IMR-90 (cell line): ENCODE measurements around the gene RYK. TPM values are rescaled to one million over a fixed set of nuclear protein-coding genes. Genes with fewer than 3 reads are reported as not detected.
"Not testable (repeated sequence)": the region's sequence is repeated elsewhere in the genome, so short reads cannot be mapped to it uniquely, and the experiment has no call there.

ENCODE experiments used
- ATAC-seq: fragments of 200-7000 bp; cut with Tn5 transposase; 2 replicates; pipeline ENCODE4 v1.9.1; 2020; ENCODE audit warnings: low read depth, mild to moderate bottlenecking, moderate library complexity
- BruUV-seq: library from RNA; stranded (reverse); fragments of 400-500 nt; replicated peaks from 2 replicates; lab custom pipeline; 2021; lab: Mats Ljungman, UMichigan
- CTCF ChIA-PET: fragments of 300-600 bp; formaldehyde crosslinking; extraction: SDS; loops from one replicate; lab custom pipeline; 2021; ENCODE audit warnings: antibody characterized with exemption; lab: Yijun Ruan, JAX
- POLR2A ChIA-PET: fragments of 300-600 bp; sonication (Branson Sonifier 250); formaldehyde crosslinking; loops from one replicate; lab custom pipeline; 2022; ENCODE audit warnings: antibody characterized with exemption; ENCODE audit not compliant: unreplicated experiment; lab: Charles Lee
- DNase-seq: peaks from one replicate; pipeline ENCODE4 v3.0.0; 2013
- H2AFZ ChIP-seq: replicated peaks from 2 replicates; pipeline ENCODE3; 2013; ENCODE audit warnings: low read length, mild to moderate bottlenecking; ENCODE audit not compliant: poor library complexity
- H2AK5ac ChIP-seq: 2 replicates; pipeline ENCODE4 v1.6.1; 2013; ENCODE audit warnings: low read depth, low read length, inconsistent platforms
- H2AK9ac ChIP-seq: replicated peaks from 2 replicates; pipeline ENCODE3; 2013; ENCODE audit warnings: mild to moderate bottlenecking, low read depth, low read length, moderate library complexity; ENCODE audit not compliant: poor library complexity
- H2BK120ac ChIP-seq: 2 replicates; pipeline ENCODE4 v1.6.1; 2013; ENCODE audit warnings: low read depth, low read length, inconsistent platforms
- H2BK15ac ChIP-seq: 3 replicates; pipeline ENCODE4 v1.6.1; 2013; ENCODE audit warnings: low read depth, low read length, inconsistent platforms
- H2BK20ac ChIP-seq: 2 replicates; pipeline ENCODE4 v1.6.1; 2013; ENCODE audit warnings: low read depth, mild to moderate bottlenecking, inconsistent platforms, low read length, moderate library complexity
- H2BK5ac ChIP-seq: 2 replicates; pipeline ENCODE4 v1.6.1; 2013; ENCODE audit warnings: mild to moderate bottlenecking, low read depth, low read length, inconsistent platforms; ENCODE audit not compliant: poor library complexity, severe bottlenecking
- H3K14ac ChIP-seq: replicated peaks from 2 replicates; pipeline ENCODE4 v1.6.1; 2013; ENCODE audit warnings: low read depth, low read length, inconsistent platforms
- H3K18ac ChIP-seq: 2 replicates; pipeline ENCODE4 v1.6.1; 2013; ENCODE audit warnings: low read depth, low read length, control low read depth
- H3K23ac ChIP-seq: 2 replicates; pipeline ENCODE4 v1.6.1; 2013; ENCODE audit warnings: low read depth, low read length, inconsistent platforms
- H3K27ac ChIP-seq: 2 replicates; pipeline ENCODE4 v1.5.1; 2013; ENCODE audit warnings: mild to moderate bottlenecking, control low read depth, low read length; ENCODE audit not compliant: insufficient read depth
- H3K27me3 ChIP-seq: 2 replicates; pipeline ENCODE4 v1.6.1; 2013; ENCODE audit warnings: low read length; ENCODE audit not compliant: control insufficient read depth, insufficient read depth
- H3K36me3 ChIP-seq: 2 replicates; pipeline ENCODE4 v1.6.1; 2013; ENCODE audit warnings: low read length, mixed read lengths; ENCODE audit not compliant: control insufficient read depth, insufficient read depth
- H3K4ac ChIP-seq: 2 replicates; pipeline ENCODE4 v1.6.1; 2013; ENCODE audit warnings: low read depth, low read length, inconsistent platforms
- H3K4me1 ChIP-seq: 2 replicates; pipeline ENCODE4 v1.6.1; 2013; ENCODE audit warnings: low read length, mixed read lengths; ENCODE audit not compliant: control insufficient read depth, insufficient read depth
- H3K4me2 ChIP-seq: 2 replicates; pipeline ENCODE4 v1.6.1; 2013; ENCODE audit warnings: low read depth, mild to moderate bottlenecking, control low read depth, low read length, moderate library complexity
- H3K4me3 ChIP-seq: 2 replicates; pipeline ENCODE4 v1.5.1; 2013; ENCODE audit warnings: low read depth, mild to moderate bottlenecking, control low read depth, low read length, moderate library complexity; ENCODE audit not compliant: insufficient read depth
- H3K56ac ChIP-seq: 2 replicates; pipeline ENCODE4 v1.6.1; 2013; ENCODE audit warnings: low read length, inconsistent platforms; ENCODE audit not compliant: insufficient read depth; ENCODE audit errors: extremely low read depth
- H3K79me1 ChIP-seq, 2 experiments: 2 replicates each; pipeline ENCODE4 v1.6.1; 2013; ENCODE audit warnings: low read length in 2 of 2, inconsistent platforms in 1 of 2, low read depth in 1 of 2
- H3K9ac ChIP-seq: 2 replicates; pipeline ENCODE4 v1.6.1; 2013; ENCODE audit warnings: low read depth, low read length, control low read depth
- H3K9me1 ChIP-seq: 2 replicates; pipeline ENCODE4 v1.6.1; 2013; ENCODE audit warnings: low read length, inconsistent platforms; ENCODE audit not compliant: insufficient read depth
- H3K9me3 ChIP-seq: 2 replicates; pipeline ENCODE4 v1.6.1; 2013; ENCODE audit warnings: low read length; ENCODE audit not compliant: control insufficient read depth, insufficient read depth
- H4K20me1 ChIP-seq: 2 replicates; pipeline ENCODE4 v1.6.1; 2013; ENCODE audit warnings: low read length, inconsistent platforms; ENCODE audit not compliant: insufficient read depth
- H4K5ac ChIP-seq: 2 replicates; pipeline ENCODE4 v1.6.1; 2013; ENCODE audit warnings: mild to moderate bottlenecking, low read depth, low read length, control low read depth
- H4K8ac ChIP-seq, 2 experiments: 2 replicates each; pipeline ENCODE4 v1.6.1; 2013; ENCODE audit warnings: low read depth in 2 of 2, low read length in 2 of 2, control low read depth in 1 of 2, inconsistent platforms in 1 of 2
- H4K91ac ChIP-seq: 2 replicates; pipeline ENCODE4 v1.6.1; 2013; ENCODE audit warnings: low read depth, low read length, inconsistent platforms; ENCODE audit not compliant: insufficient read depth
- CEBPB ChIP-seq: IDR thresholded peaks from 2 replicates; pipeline ENCODE4 v1.6.1; 2012; ENCODE audit warnings: low read depth, low read length, improper control_type of control experiment
- FOS ChIP-seq: fragments of 150-350 bp; IDR thresholded peaks from 2 replicates; pipeline ENCODE4 v1.6.1; 2016; ENCODE audit warnings: low read depth, low read length
- POLR2A ChIP-seq: IDR thresholded peaks from 2 replicates; pipeline ENCODE4 v1.6.1; 2012; ENCODE audit warnings: mild to moderate bottlenecking, low read depth, low read length
- SMC3 ChIP-seq: fragments of 150-350 bp; IDR thresholded peaks from 2 replicates; pipeline ENCODE4 v1.6.1; 2016; ENCODE audit warnings: low read depth, mild to moderate bottlenecking, antibody characterized with exemption, low read length, moderate library complexity
- WGBS, 2 experiments: methylation state at CpG; one replicate each; pipeline versions ENCODE4 v1.1.5 to v1.1.7; 2013; ENCODE audit warnings: missing lambda C conversion rate in 2 of 2; ENCODE audit not compliant: insufficient read length in 1 of 2; ENCODE audit errors: extremely low coverage in 2 of 2; 5-methylcytosine and 5-hydroxymethylcytosine counted together
- dilution Hi-C: fragments of 300-500 bp; cut with HindIII; formaldehyde crosslinking; loops from one replicate; pipeline ENCODE4 v1.14.3; 2018; ENCODE audit warnings: low sequenced_read_pairs; ENCODE audit not compliant: unreplicated experiment
- in situ Hi-C: fragments of 300-500 bp; cut with MboI; formaldehyde crosslinking; loops from 3 replicates; pipeline ENCODE4 v1.14.3; 2019; ENCODE audit warnings: low sequenced_read_pairs, inconsistent platforms, mixed read lengths
- intact Hi-C: fragments of 100-400 bp; cut with micrococcal nuclease; formaldehyde crosslinking; loops from 2 replicates; pipeline ENCODE4 v1.10.0; 2022
- polyA plus RNA-seq, 3 experiments: library from polyadenylated mRNA; depleted of rRNA; stranded (reverse); fragments of >200 nt; gene quantifications; 2 replicates each; pipeline ENCODE4 v1.2.3, GENCODE V29; 2012; ENCODE audit warnings: low replicate concordance in 1 of 3
- total RNA-seq: library from RNA; depleted of rRNA; stranded (reverse); fragments of >200 nt; gene quantifications from 2 replicates; pipeline ENCODE4 v1.2.3, GENCODE V29; 2012

Gene RYK
- total and polyA plus RNA-seq, 2 of the 4 experiments (the other 2 are of a cell fraction) = 42.4 to 106 TPM

- intact Hi-C loops (no loop called here), dilution Hi-C loops (no loop called here), in situ Hi-C loops (loop anchor here (10.0 kb wide), 1 partner anchor 377 kb away; no protein-coding TSS in a partner anchor)
- Histone ChIP-seq H3K18ac (peak overlapping the region; percentile 98; the same call in 1 of the 2 replicates), H4K5ac (peak overlapping the region; percentile 96; the same call in 1 of the 2 replicates), H3K27me3 (no peaks in the 10 kb centered on the region), H2BK15ac (peak overlapping the region; percentile 35; the same call in 2 of the 3 replicates), H3K4ac (peak overlapping the region; percentile 72), H3K9ac (no peak overlapping the region), H4K8ac (peak overlapping the region; percentile 21 to 80), H3K4me2 (peak overlapping the region; percentile 96), H3K23ac (peak overlapping the region; percentile 86; the same call in 1 of the 2 replicates), H4K20me1 (peaks cover 3% of the 10 kb centered on the region; the same call in 1 of the 2 replicates), H4K91ac (peak overlapping the region; percentile 39), H3K36me3 (peaks cover 14% of the 10 kb centered on the region), H3K56ac (peak overlapping the region; percentile 25; the same call in 1 of the 2 replicates), H2BK5ac (peak overlapping the region; percentile 99), H2AK5ac (peak overlapping the region; percentile 69), H3K79me1 (peaks cover 14 to 39% of the 10 kb centered on the region in 2 experiments), H2AFZ (no peak overlapping the region), H3K14ac (peak overlapping the region; percentile 84), H3K4me3 (peak overlapping the region; percentile 19; the same call in 1 of the 2 replicates), H3K4me1 (peaks cover 10% of the 10 kb centered on the region), H3K9me1 (no peaks in the 10 kb centered on the region), H3K9me3 (no peaks in the 10 kb centered on the region), H2BK120ac (peak overlapping the region; percentile 78), H3K27ac (peak overlapping the region; percentile 59), H2AK9ac (no peak overlapping the region), H2BK20ac (peak overlapping the region; percentile 89)
- 86% methylated on average over 3 of the region's 8 CpGs; no CpG with 5 or more reads in 1 of the 2 experiments for WGBS, 2 experiments
- peak; percentile 93 for DNase-seq
- ChIA-PET POLR2A (no interaction called here), CTCF (interaction anchor here (1.5 to 5.8 kb wide), 2 partner anchors 10 to 271 kb away, joined by 6 to 37 read pairs; no protein-coding TSS in a partner anchor)
- ATAC-seq = peak; percentile 68
- no TSS peak for BruUV-seq
- TF ChIP-seq POLR2A (no peak), SMC3 (no peak), FOS (peak; percentile 87), CEBPB (peak; percentile 72)
These were observed 49.2 kb downstream of the RYK start for GRCh38 chr3:134201201-134202130.

GRCh38 chr3:134199880-134200279 lies 50.8 kb downstream of the RYK start:
- H4K20me1 ChIP-seq, H4K5ac ChIP-seq, H2AFZ ChIP-seq, H2BK5ac ChIP-seq, H3K56ac ChIP-seq, H3K18ac ChIP-seq, BruUV-seq, H3K9ac ChIP-seq, dilution Hi-C loops, H4K91ac ChIP-seq, H4K8ac ChIP-seq, POLR2A ChIA-PET, H3K9me1 ChIP-seq, H3K27me3 ChIP-seq, H3K4me3 ChIP-seq, H2AK5ac ChIP-seq, H2BK120ac ChIP-seq, H3K23ac ChIP-seq, H2AK9ac ChIP-seq, ATAC-seq, DNase-seq, H3K4ac ChIP-seq, H3K14ac ChIP-seq, H3K9me3 ChIP-seq, H2BK20ac ChIP-seq, H3K27ac ChIP-seq, H2BK15ac ChIP-seq, H3K4me2 ChIP-seq: not testable (repeated sequence)
- WGBS, 2 experiments = 90% methylated on average over 2 of the region's 8 CpGs; no CpG with 5 or more reads in 1 of the 2 experiments
- CTCF ChIA-PET = interaction anchor here (5.8 kb wide), 1 partner anchor 12 kb away, joined by 37 read pairs; no protein-coding TSS in a partner anchor
- in situ Hi-C loops = loop anchor here (10.0 kb wide), 1 partner anchor 375 kb away; no protein-coding TSS in a partner anchor
- H3K36me3 ChIP-seq = peaks cover 16% of the 10 kb centered on the region
- intact Hi-C loops = loop anchor here (2.0 to 10.0 kb wide), 3 partner anchors 99 to 385 kb away; no protein-coding TSS in a partner anchor
- peaks cover 18 to 29% of the 10 kb centered on the region in 2 experiments for H3K79me1 ChIP-seq
- peaks cover 10% of the 10 kb centered on the region for H3K4me1 ChIP-seq
